Esophagus (tissue), 2 donors: Measurements from ENCODE around the gene CAMK2A. TPM values are rescaled to one million over a fixed set of nuclear protein-coding genes. Genes with fewer than 3 reads are reported as not detected.

Source experiments
- H3K27ac ChIP-seq, 2 donors: one replicate each; pipeline ENCODE4 v1.5.1; 2013; ENCODE audit warnings: low read depth in 2 of 2, mild to moderate bottlenecking in 2 of 2, inconsistent platforms in 1 of 2, low read length in 1 of 2, moderate library complexity in 1 of 2
- H3K27me3 ChIP-seq, 2 donors: one replicate each; pipeline ENCODE4 v1.6.1; 2013; ENCODE audit warnings: low read length in 2 of 2, control low read depth in 1 of 2, mild to moderate bottlenecking in 1 of 2; ENCODE audit not compliant: insufficient read depth in 2 of 2, control insufficient read depth in 1 of 2
- H3K36me3 ChIP-seq, 2 donors: one replicate each; pipeline ENCODE4 v1.6.1; 2013; ENCODE audit warnings: low read length in 1 of 2; ENCODE audit not compliant: control insufficient read depth in 2 of 2, insufficient read depth in 2 of 2
- H3K4me1 ChIP-seq, 2 donors: one replicate each; pipeline ENCODE4 v1.6.1; 2013; ENCODE audit warnings: low read length in 1 of 2; ENCODE audit not compliant: control insufficient read depth in 2 of 2, insufficient read depth in 2 of 2
- H3K4me3 ChIP-seq, 2 donors: one replicate each; pipeline ENCODE4 v1.5.1; 2013; ENCODE audit warnings: low read length in 2 of 2, mild to moderate bottlenecking in 2 of 2, low read depth in 1 of 2, moderate library complexity in 1 of 2
- H3K9me3 ChIP-seq, 2 donors: one replicate each; pipeline ENCODE4 v1.6.1; 2013; ENCODE audit warnings: mild to moderate bottlenecking in 2 of 2, low read depth in 1 of 2, low read length in 1 of 2, moderate library complexity in 1 of 2; ENCODE audit not compliant: control insufficient read depth in 2 of 2, insufficient read depth in 1 of 2
- WGBS, 2 donors: extraction: QIAGEN DNeasy Blood & Tissue Kit; methylation state at CpG; one replicate each; pipeline ENCODE4 v1.1.7; 2013; 5-methylcytosine and 5-hydroxymethylcytosine counted together
- polyA plus RNA-seq, 2 donors: library from polyadenylated mRNA; stranded (reverse); fragments of 200-250 nt; gene quantifications; one replicate each; pipeline ENCODE4 v1.2.3, GENCODE V29; 2013
- donor health status: healthy with polysubstance abuse.
- donor health status: Bipolar disorder and iron deficiency.

The CAMK2A gene
- polyA plus RNA-seq, 2 donors = 0.11 to 0.24 TPM

- H3K27ac ChIP-seq = no peak within 1 kb of the TSS
- H3K36me3 ChIP-seq = no peaks in the 10 kb centered on the region
- H3K9me3 ChIP-seq = no peaks in the 10 kb centered on the region
- H3K27me3 ChIP-seq = peaks cover 0 to 2% of the 10 kb centered on the region in 2 donors
- H3K4me1 ChIP-seq = no peaks in the 10 kb centered on the region
- 6% methylated on average over 57 to 58 of the region's 58 CpGs for WGBS, 2 donors
- no peak within 1 kb of the TSS for H3K4me3 ChIP-seq
Observed at GRCh38 chr5:150189728-150190502, 99.7 kb downstream of the CAMK2A start, which contains the start of gene SLC6A7. TSS of gene SLC6A7 (plus strand) at chr5:150190062. CDS start at chr5:150190328, 266 bp downstream.

- peaks cover 0 to 2% of the 10 kb centered on the region in 2 donors for H3K27me3 ChIP-seq
- H3K27ac ChIP-seq = no peak overlapping the region
- H3K4me3 ChIP-seq = no peak overlapping the region
- H3K36me3 ChIP-seq = no peaks in the 10 kb centered on the region
- H3K4me1 ChIP-seq = no peaks in the 10 kb centered on the region
- 75 to 78% methylated on average over 3 of the region's 3 CpGs for WGBS, 2 donors
- H3K9me3 ChIP-seq = no peaks in the 10 kb centered on the region
Observed at GRCh38 chr5:150189326-150189725, 100.2 kb downstream of the CAMK2A start.

GRCh38 chr5:150188146-150188842 is 101.3 kb downstream of the CAMK2A start:
- Histone ChIP-seq H3K4me3 (no peak overlapping the region), H3K9me3 (no peaks in the 10 kb centered on the region), H3K4me1 (no peaks in the 10 kb centered on the region), H3K27ac (no peak overlapping the region), H3K36me3 (no peaks in the 10 kb centered on the region), H3K27me3 (peaks cover 0 to 2% of the 10 kb centered on the region in 2 donors)
- WGBS, 2 donors = 44 to 54% methylated on average over 3 of the region's 3 CpGs

- WGBS, 2 donors = 65 to 72% methylated on average over 4 of the region's 4 CpGs
- Histone ChIP-seq H3K36me3 (no peaks in the 10 kb centered on the region), H3K27ac (no peak overlapping the region), H3K4me3 (no peak overlapping the region), H3K9me3 (no peaks in the 10 kb centered on the region), H3K27me3 (peaks cover 0 to 2% of the 10 kb centered on the region in 2 donors), H3K4me1 (no peaks in the 10 kb centered on the region)
Observed at GRCh38 chr5:150186897-150187296, 102.7 kb downstream of the CAMK2A start.

DNA sequence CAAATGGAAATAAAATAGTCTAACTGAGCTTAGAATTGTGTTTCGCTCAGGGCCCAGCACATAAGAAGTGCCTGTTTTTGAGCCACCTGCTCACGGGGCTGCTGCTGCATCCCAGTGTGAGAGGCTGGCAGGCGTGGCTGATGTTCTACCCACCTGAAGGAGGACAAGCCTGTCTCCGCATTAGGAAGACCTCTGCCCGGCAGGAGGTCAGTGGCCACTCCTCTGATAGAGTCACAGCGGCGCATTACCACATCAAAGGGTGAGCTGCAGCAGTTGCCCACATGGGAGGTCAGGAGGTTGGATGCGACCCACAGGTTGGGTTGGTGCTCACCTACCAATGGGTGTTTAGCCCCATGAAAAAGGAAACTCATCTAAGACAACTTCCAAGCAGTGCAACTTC is 103.4 kb downstream of the CAMK2A start:
- Histone ChIP-seq H3K4me1 (no peaks in the 10 kb centered on the region), H3K27me3 (peaks cover 0 to 2% of the 10 kb centered on the region in 2 donors), H3K9me3 (no peaks in the 10 kb centered on the region), H3K27ac (no peak overlapping the region), H3K36me3 (no peaks in the 10 kb centered on the region), H3K4me3 (no peak overlapping the region)
- 85 to 94% methylated on average over 8 of the region's 8 CpGs for WGBS, 2 donors

DNA sequence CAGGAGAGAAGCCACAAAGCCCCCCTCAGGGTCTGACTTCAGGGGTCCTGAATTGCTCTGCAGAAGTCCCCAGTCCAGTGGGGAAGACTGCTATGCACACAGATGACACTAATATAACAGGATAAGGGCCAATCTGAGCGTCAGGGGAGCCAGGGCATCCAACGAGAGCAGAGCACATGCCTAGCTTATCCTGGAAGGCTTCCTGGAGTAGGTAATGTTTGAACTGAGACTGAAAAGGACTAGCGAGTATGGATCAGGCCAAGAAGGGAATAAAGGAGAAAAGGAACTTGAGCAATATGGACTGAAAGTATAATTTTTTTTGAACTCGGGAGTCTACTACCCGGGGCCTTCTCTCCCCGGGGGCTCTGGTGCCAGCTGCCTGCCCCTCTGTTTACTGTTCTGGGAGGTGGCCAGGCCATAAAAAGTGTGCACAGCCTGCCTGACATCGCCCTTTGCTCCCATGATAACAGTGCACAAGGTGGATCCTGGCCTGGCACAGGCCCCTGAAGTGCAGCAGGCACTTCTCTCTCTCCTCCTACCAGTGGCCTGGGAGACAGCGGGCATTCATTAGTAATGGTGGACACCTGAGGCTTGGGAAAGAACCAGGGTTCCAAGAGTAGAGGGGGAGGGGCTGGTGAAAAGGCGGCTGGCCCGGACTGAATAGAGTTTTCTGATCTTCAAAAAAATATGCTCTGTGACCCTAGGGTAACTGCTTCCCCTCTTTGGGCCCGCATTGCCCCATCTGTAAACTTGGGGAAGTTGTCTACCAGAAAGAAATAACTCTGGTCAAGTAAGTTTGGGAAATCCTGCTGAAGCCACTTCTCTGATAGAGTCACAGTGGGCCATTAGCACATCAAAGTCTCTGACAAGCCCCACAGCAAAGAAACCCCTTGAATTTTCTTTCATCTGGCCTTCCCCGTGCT is 104.3 kb downstream of the CAMK2A start:
- Histone ChIP-seq H3K27me3 (peaks cover 0 to 2% of the 10 kb centered on the region in 2 donors), H3K27ac (no peak overlapping the region), H3K4me3 (no peak overlapping the region), H3K9me3 (no peaks in the 10 kb centered on the region), H3K4me1 (peaks cover 0 to 2% of the 10 kb centered on the region in 2 donors), H3K36me3 (no peaks in the 10 kb centered on the region)
- WGBS, 2 donors = 68 to 86% methylated on average over 12 of the region's 12 CpGs

GRCh38 chr5:150184006-150184405 is 105.6 kb downstream of the CAMK2A start:
- Histone ChIP-seq H3K4me1 (peaks cover 0 to 2% of the 10 kb centered on the region in 2 donors), H3K27ac (no peak overlapping the region), H3K27me3 (no peaks in the 10 kb centered on the region), H3K36me3 (no peaks in the 10 kb centered on the region), H3K4me3 (no peak overlapping the region), H3K9me3 (no peaks in the 10 kb centered on the region)
- WGBS, 2 donors = 76 to 78% methylated on average over 2 of the region's 2 CpGs

DNA sequence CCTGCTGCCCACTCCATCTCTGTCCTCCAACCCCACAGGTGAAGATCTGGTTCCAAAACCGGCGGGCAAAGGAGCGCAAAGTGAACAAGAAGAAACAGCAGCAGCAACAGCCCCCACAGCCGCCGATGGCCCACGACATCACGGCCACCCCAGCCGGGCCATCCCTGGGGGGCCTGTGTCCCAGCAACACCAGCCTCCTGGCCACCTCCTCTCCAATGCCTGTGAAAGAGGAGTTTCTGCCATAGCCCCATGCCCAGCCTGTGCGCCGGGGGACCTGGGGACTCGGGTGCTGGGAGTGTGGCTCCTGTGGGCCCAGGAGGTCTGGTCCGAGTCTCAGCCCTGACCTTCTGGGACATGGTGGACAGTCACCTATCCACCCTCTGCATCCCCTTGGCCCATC is 106.1 kb downstream of the CAMK2A start:
- WGBS, 2 donors = 94 to 95% methylated on average over 12 of the region's 12 CpGs
- Histone ChIP-seq H3K27ac (no peak overlapping the region), H3K27me3 (no peaks in the 10 kb centered on the region)

DNA sequence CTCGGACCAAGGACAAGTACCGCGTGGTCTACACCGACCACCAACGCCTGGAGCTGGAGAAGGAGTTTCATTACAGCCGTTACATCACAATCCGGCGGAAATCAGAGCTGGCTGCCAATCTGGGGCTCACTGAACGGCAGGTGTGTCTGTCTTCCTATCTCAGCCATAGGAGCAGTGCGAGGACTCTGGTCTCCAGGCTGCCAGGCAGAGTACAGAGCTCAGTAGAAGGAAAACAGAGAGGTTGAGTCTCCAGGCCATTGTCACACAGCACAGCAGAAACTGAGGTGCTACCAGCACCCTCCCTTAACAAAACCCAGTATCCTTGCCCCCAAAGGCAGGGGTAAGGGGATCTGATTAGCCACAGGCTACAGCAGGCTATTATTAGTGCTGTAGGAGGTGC is 106.8 kb downstream of the CAMK2A start:
- no peaks in the 10 kb centered on the region for H3K27me3 ChIP-seq
- no peaks in the 10 kb centered on the region for H3K9me3 ChIP-seq
- WGBS, 2 donors = 79 to 90% methylated on average over 10 of the region's 10 CpGs
- H3K4me1 ChIP-seq = peaks cover 0 to 2% of the 10 kb centered on the region in 2 donors
- H3K36me3 ChIP-seq = no peaks in the 10 kb centered on the region
- H3K27ac ChIP-seq = no peak overlapping the region
- no peak overlapping the region for H3K4me3 ChIP-seq

More for the DNA sequence above, 106.1 kb downstream of the CAMK2A start:
- no peaks in the 10 kb centered on the region for H3K9me3 ChIP-seq
- H3K4me3 ChIP-seq = no peak overlapping the region
- H3K4me1 ChIP-seq = peaks cover 0 to 2% of the 10 kb centered on the region in 2 donors
- no peaks in the 10 kb centered on the region for H3K36me3 ChIP-seq
